ENCODE measurements around the gene USP32.
"Not testable (repeated sequence)": the region's sequence is repeated elsewhere in the genome, so short reads cannot be mapped to it uniquely, and the experiment has no call there.

Gene USP32

DNA sequence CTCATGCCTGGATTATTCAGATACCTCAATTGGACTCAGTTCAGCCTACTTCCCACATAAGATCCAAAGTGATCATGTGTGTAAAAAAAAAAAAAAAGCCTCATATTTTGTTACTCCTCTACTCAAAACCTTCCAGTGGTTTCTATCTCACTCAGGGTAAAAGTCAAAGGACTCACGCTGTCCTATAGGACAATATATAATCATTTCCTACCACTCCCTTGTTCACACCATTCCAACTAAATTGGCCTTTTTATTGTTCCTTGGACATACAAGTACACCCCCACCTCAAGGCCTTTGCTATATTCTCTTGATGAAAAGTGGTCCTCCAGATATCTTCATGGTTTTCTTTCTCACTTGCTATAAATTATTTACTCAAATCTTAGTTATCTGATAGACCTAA, 99.2 kb downstream of the USP32 start:
- no peak for DNase-seq

DNA sequence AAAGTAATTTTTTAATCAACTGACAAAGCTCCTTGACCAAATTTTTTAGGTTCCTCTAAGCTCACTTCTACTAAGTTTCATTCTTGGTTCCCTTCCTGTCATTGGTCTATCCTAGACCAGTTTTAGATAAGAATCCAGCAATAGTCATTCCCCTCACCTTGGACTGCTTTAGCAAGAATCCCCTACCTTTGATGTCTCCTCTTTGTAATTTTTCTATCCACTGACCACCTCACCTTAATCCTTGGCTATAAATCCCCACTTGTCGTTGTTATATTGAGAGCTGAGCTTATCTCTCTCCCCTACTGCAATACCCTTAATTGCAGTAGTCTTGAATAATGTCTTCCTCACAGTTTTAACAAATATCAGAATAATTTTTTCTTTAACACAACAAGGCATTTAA, 107.2 kb downstream of the USP32 start:
- no peak for DNase-seq

DNA sequence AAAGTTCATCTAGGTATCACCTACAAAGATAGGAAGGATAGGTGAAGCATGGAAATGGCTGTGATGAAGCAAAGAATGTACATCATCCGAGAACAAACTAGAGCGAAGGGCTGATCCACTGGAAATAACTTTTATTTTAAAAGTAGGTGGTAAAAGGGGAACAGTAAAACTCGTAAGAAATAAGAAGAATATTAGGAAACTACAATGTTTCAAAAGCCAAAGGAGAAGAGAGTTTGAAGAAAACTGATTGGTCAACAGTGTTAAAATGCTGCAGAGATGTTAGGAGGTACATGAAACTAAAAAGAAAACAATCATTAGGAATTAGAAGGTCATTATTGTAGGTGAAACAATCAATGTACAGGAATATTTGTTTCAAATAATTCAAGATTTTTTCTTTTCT, 108.1 kb downstream of the USP32 start:
- DNase-seq = no peak

DNA sequence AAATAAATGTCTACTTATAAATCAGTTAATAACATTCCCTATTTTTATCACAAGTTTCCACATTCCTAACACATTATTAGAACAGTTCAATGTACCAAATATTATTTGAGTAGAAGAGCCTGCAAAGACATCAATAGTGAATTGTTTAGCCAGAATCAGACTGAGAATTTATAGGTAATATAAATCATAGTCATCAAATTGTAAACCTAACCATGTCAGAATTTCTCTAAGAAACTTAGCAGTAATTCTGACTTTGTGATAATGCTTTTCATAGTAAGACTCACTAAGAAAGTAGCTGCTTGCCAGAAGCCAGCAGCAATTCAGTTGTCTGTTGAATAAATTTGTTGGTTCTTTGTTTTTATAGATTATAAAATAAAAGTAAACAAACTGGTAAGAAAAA, 111.3 kb downstream of the USP32 start:
- DNase-seq = no peak

DNA sequence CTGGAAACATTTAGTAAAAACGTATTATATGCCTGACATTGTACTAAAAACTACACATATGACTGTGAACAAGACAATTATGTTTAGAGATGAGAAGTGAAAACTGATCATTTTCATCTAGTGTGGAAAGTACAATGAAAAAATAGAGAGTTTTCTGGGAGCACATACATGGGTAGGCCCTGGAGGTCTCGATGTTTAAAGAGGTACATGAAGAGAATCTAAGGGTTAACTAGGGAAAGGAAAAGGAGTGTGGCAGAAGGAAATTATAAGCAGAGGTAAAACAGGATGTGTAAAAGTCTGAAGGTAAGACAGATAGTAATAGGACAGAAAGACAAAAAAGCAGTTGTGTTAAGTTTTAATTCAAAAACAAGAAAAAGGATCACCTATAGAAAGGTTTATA, 113.7 kb downstream of the USP32 start:
- no peak for DNase-seq

DNA sequence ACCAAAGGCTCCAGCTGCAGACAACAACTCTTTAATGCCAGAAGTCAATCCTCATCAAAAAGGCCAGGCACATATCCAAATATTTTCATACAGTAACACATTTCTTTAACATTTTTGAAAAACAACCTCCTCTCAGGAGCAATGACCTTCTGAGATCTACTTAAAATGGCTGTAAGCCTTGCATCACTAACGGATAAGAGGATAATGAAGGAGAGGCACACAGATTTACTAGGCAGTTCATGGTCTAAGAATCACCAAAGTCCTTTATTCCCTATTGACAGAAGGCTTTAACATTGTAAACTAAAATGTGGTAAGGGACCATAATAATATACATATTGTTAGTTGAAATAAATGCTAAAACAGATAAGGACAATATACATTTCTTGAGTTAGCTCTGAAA, 114.7 kb downstream of the USP32 start:
- no peak for DNase-seq

DNA sequence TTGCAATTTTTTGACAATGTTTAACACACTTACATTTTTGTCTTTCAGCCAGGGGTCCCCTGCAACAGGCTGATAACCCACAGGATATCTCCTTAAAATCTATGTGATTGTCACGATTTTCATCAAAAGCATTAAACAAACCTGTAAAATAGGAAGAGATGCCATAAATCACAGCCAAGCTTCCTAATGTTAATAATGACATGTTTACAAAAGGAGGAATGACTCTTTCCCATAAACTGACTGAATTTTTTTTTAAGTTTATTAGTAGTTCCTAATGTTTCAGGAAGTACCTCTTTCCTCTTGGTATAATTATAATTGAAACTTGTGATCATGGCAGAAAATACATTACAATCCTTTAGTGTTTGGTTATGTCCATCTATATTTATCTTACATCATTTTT, 122.5 kb downstream of the USP32 start:
- DNase-seq = no peak

DNA sequence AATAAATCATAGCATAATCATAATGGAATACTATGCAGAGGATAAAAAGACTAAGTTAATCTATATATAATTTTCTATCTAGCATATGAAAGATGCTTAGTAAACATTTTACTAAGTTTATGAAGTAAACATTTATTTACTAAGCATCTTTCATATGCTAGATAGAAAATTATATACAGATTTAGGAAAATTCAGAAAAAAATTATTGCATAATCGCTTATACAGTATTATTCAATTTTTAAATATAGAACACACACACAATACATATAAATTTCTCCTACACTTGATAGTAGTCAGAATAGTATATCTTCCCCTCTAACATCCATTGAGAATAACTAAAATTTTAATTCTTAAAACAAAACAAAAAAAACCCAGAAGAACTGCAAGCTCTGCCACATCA, 131.4 kb downstream of the USP32 start:
- no peak for DNase-seq

DNA sequence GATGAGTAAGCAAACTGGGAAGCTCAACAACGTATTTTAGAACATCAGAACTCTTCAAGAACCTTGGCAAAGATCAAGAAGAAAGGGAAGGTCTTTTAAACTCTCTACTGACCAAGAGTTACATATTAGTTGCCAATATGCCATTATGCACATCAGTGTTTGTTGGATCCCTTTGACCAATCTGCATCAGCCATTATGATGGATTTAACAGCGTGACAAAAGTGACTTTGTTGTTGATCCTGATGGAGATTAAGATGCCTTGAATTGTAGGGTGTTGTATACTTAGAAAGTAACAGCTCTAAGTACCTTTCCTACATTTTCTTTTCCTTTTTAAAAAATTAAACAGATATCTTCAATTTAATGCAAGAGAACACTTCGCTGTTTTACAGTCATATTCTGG, 133.6 kb downstream of the USP32 start:
- no peak for DNase-seq

DNA sequence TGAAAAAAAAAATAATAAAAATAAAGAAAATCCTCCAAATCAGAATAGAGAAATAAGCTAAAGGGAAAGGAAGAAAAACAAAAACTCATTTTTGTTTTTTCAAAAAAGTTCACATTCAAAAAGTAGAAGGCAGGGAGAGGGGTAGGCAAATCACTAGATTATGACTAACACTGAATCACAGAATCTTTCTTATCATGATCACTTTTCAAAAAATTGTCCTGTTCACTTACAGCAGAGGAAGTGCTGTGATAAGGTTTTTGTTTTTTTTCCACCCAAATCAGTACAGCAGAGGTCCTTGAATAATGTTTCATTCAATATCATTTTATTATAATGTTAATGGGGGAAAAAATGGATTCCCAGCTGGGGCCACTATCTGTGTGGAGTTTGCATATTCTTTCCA, 135.8 kb downstream of the USP32 start:
- no peak for DNase-seq

DNA sequence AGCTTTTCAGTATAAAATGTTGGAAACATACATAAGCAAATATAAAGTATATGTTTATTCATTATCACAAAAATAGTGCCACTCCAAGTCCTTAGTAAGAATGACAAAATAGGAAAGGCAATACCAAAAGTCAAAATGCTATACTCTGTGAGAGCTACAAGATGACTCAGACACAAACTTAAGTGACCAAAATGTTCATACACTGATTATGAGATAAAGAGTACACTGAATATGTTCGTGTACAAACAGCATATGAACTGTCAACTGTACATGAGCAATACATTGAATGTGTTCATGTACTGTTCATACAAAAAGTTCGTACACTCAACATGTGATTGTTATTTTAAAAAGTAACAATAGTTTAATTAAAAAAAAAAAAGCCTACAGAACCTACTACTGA, 138.9 kb downstream of the USP32 start:
- DNase-seq = no peak

DNA sequence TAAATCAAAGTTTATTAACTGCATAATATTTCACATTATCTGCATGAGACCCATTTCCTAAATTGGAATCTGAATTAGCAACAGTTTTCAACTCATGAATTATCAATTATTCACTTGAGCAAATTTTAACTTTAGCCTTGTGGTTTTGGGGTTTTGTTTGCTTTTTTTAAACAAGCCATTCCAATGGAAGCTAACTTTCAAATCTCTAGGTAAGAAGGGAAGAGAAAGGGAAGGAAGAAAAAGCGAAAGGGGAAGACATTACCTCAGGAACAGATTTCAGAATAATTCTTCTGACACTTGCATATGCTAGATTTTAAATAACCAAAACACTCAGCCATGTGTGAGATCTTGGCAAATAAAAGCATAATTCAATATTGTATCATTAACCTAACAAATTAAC, 139.5 kb downstream of the USP32 start:
- DNase-seq = no peak

DNA sequence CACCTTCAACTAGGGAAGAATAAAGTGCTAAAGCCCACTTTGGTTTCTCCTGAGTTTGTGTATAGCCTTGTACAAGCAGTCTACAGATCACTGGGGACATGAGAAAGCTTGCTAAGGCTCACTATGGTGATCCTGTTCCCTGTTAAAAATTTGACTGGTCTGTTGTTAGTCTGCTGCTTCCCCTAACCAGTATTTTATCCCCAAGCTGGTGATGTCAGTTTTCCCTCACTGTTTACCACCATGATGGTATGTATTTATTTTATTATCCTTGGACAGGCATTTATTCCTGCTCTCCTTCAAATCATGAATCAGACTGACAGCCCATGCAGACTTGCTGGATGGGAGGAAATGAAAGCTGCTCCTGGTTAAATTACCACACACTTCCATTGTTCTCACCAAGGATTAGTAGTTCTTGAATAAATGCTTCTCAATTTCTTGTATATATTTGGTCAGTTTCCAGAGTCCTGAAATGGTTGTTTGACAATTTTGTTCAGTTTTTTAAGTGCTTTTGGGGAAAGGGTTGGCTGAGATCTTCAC, 142.6 kb downstream of the USP32 start:
- DNase-seq = no peak

DNA sequence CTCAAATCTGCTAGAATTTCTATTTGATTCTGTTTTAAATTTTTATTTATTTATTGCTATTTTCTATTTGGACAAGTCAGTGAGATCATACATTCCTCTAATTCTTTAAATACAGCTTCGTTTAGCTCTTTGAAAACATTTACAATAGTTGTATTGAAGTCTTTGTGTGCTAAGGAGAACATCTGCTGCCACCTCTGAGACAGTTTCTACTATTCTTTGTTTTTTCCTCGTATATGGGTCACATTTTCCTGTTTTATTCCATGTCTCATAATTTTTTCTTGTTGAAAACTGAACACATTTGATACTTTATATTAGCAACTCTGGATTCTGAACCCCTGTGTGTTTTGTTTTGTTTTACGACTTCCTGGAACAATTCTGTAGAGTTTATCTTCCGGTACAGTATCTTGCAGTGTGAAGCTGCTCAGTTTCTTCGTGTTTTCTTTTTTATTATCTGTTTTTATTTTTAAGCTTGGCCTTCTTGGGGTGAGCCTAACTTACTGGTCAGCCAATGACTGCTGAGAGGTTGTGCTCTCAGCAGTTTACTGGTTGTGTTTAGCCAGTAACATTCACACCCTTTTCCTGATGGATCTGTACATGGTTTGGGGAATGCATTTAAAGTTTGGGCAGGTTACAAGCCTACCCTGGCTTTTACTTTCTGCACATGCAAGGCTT, 143.2 kb downstream of the USP32 start:
- DNase-seq = no peak

DNA sequence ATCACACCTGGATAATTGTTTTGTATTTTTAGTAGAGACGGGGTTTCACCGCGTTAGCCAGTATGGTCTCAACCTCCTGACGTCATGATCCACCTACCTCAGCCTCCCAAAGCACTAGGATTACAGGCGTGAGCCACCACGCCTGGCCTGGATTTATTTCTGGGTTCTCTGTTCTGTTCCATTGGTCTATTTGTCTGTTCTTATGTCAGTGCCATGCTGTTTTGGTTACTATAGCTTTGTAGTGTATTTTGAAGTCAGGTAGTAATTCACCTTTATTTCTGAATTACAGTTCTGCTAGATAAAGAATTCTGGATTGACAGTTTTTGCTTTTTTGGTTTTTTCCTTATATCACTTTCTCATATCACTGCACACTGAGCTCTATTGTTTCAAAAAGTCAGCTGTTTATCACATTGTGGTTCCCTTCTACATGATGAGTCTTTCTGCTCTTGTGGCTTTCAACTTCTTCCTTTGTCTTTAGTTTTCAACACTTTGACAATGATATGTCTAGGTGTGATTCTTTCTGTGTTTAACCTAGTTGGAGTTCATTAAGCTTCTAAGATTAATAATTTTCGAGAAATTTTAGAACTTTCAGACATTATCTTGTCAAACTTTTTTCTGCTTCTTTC, 144.0 kb downstream of the USP32 start:
- DNase-seq = no peak

DNA sequence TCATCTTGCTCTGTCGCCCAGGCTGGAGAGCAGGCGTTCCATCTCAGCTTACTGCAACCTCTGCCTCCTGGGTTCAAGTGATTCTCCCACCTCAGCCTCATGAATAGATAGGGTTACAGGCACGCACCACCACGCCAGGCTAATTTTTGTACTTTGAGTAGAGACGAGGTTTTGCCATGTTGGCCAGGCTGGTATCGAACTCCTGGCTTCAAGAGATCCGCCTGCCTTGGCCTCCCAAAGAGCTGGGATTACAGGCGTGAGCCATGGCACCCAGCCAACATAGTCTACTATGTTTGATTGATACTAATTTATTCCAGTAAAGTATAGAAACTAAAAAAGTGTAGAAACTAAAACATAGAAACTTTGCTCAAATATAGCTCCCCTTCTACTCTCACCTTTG, 147.3 kb downstream of the USP32 start:
- no peak for DNase-seq

DNA sequence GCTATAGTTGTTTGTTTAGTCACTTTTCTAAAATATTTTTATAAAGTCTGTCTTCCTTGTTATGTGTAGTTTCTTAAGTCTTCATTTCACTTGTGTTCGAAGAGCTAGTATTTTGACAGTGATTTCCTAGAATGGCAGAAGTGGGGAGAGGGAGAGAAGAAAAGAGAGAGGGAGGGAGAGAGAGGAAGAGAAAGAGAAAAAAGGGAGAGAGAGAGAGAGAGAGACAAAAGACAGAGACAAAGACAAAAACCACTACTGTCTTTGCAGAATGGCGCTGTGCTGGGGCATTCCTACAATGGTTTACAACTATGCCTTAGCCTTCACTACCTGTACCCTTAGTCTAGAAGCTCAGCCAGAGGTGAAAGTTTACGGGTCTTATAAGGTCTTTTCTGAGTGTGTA, 151.6 kb downstream of the USP32 start:
- no peak for DNase-seq

DNA sequence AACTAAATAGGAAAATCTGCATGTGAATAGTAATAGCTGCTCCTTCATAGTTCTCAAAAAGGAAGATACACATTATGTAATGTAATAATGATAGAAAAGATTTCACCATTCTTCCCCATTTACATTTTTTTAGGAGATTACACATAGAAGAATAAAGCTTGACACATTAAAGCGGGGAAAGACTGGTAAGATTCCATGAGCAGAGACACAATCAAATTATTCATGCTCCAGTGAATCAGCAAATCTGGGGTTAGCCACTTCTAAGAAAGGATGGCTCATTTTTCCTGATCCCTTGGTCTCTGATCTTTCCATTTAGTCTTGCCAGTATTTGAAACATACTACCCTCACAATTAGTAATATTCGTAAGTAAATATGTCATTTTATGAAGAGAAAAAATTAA, 160.2 kb downstream of the USP32 start:
- no peak for DNase-seq

DNA sequence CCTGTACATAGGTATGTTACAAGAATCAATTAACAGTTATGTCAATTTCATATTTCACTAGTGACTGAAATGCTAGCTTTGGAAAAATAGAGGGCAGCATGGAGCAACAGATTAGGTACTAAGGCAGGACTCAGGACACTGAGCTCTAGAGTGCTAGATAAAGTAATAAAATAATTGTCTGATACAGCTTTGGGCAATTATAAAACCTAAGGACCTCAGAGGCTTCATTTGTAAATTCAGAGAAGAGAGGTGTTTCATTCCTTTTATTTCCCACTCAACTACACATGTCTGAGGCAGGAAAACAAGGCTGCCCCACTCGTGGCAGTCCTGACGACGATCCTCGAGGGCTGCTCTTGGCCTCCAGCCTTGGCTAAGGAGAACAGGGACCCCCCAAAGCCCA, 160.7 kb downstream of the USP32 start:
- DNase-seq = no peak

DNA sequence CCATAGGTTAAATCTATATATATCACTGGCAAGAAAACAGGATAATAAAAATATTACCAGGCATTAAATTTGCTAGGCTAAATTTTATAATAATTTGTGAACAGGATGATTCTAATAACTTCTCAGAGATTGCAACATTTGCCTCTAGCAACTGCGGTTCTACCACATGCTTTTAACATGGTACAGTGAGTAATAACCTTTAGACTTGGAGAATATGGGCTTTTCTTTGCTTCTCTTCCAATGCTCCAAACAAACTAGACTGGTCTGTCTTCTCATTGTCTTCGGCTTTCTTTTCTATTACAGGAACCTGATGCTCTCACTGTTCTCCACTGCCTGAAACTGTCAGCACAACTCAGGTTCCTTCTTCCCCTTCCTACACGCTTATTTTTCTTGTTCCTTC, 161.6 kb downstream of the USP32 start:
- DNase-seq = no peak

DNA sequence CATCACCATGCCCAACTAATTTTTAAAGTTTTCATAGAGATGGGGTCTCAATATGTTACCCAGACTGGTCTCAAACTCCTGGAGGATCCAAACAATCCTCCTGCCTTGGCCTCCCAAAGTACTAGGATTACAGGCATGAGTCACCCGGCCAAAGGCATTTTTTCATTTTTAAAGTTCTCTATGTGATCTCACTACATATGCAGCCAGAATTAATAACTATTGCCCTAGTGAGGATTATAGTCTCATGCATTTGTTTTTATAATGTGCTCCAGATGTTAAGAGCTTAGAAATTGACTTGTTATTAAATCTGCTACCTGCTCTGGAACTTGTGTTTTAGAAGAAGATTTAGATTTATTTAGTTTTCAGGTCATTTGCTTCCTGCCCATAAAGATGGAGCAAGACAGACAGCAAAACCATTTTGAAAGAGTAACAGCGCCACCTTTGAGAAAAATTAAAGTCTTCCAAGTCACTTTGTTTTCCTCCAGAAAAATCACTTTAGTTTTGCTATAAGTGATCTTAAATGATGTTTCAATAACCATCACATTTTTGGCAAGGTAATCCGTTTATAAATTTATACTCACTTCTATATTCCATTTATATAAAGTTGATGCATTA, 162.6 kb downstream of the USP32 start:
- DNase-seq = no peak

DNA sequence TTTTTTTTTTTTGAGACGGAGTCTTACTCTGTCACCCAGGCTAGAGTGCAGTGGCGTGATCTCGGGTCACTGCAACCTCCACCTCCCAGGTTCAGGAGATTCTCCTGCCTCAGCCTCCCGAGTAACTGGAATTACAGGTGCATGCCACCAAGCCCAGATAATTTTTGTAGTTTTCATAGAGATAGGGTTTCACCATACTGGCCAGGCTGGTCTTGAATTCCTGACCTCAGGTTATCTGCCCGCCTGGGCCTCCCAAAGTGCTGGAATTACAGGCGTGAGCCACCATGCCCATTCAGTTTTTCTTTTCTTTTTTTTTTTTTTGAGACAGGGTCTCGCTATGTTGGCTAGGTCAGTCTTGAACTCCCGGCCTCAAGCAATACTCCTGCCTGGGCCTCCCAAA, 164.7 kb downstream of the USP32 start:
- DNase-seq = not testable (repeated sequence)

DNA sequence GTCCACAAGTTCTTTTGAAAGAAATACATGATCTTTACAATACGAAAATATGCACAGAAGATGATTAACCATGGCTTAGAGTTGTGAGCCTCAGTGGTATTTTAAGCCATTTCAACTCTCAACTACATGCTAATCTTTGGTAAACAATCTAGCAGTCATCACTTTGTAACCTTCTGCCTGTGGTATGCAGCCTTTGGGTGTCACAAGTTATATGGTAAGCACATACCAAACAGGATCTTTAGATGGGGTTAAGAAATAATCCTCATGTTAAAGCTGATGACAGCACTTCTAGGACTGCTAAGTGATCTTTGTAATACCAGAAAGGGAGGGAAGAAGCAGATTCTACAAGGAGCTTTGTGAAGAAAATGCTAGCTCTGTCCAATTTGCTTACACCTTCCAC, 167.9 kb downstream of the USP32 start:
- no peak for DNase-seq

DNA sequence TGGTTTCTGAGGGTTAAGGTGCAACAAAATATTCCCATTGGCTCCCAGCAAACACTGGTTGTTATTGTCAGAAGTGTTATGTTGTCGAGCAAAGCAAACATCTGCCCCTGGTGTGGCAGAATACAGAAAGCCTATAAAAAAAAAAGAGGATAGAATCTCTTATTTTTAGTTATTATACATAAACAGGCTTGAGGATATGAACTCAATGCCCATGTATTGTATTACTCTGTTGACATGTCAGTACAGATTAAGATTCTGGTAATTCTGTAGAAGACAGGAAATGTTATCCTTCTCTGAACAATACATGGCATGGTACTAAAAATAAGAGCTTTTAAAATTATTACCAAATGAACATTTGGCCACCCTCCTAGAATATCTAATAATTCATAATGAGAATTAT, 168.5 kb downstream of the USP32 start:
- DNase-seq = no peak

DNA sequence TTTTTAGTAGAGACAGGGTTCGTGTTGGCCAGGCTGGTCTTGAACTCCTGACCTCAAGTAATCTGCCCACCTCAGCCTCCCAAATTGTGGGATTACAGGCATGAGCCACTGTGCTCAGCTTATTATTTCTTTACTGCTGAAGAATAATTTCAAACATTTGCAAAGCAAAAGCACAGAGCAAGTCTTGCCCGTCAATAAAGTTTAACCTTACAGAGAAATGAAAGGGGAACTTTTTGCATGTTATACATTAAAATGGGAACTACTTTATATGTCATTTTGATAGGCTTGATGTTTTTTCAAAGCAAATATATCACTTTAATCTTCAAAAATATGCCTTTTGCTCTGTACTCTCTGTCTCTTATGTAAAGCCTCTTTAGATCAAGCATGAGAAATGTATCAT, 173.2 kb downstream of the USP32 start:
- DNase-seq = not testable (repeated sequence)
